ENCODE measurements around the gene SVIL.

The SVIL gene

DNA sequence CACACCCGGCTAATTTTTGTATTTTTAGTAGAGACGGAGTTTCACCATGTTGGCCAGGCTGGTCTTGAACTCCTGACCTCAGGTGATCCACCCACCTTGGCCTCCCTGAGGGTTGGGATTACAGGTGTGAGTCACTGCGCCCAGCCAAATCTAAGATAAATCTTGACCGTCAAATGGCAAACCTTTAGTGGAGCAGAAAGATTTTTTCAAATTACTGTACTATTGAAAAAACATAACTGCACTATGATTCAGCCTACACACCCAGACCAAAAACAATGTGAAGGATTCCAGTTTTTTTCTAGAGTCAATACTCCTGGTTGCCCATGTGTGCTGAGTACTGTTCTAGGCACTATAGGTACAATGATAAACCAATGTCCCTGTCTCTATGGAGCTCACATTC, 33.9 kb upstream of the SVIL start:
- no peaks in the 10 kb centered on the region for H3F3A ChIP-seq (ENCODE audit: low read depth)
- H2AFZ ChIP-seq (ENCODE audit: low read length): no peak overlapping the region
- TF ChIP-seq, protein P1, sequence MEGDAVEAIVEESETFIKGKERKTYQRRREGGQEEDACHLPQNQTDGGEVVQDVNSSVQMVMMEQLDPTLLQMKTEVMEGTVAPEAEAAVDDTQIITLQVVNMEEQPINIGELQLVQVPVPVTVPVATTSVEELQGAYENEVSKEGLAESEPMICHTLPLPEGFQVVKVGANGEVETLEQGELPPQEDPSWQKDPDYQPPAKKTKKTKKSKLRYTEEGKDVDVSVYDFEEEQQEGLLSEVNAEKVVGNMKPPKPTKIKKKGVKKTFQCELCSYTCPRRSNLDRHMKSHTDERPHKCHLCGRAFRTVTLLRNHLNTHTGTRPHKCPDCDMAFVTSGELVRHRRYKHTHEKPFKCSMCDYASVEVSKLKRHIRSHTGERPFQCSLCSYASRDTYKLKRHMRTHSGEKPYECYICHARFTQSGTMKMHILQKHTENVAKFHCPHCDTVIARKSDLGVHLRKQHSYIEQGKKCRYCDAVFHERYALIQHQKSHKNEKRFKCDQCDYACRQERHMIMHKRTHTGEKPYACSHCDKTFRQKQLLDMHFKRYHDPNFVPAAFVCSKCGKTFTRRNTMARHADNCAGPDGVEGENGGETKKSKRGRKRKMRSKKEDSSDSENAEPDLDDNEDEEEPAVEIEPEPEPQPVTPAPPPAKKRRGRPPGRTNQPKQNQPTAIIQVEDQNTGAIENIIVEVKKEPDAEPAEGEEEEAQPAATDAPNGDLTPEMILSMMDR (conservative IDR thresholded peaks at IDR 0.05; ENCODE audit: low read length): no peak
- TF ChIP-seq EZH2phosphoT487 (IDR thresholded peaks at IDR 0.05; ENCODE audit: borderline replicate concordance): no peak
- H4K20me1 ChIP-seq (ENCODE audit: insufficient read depth, low read length, poor library complexity, severe bottlenecking): no peaks in the 10 kb centered on the region
- no peaks in the 10 kb centered on the region for H3K4me1 ChIP-seq (ENCODE audit: insufficient read depth, low read length, poor library complexity, severe bottlenecking)
- H3K79me2 ChIP-seq (ENCODE audit: insufficient read depth, low read length): no peaks in the 10 kb centered on the region
- no peaks in the 10 kb centered on the region for H3K9me3 ChIP-seq (ENCODE audit: insufficient read depth, low read depth, low read length)
- H3K4me3 ChIP-seq (ENCODE audit: low read length, poor library complexity, severe bottlenecking): no peak overlapping the region
- no peak overlapping the region for H3K9ac ChIP-seq (ENCODE audit: low read depth, low read length, poor library complexity, severe bottlenecking)
- no peaks in the 10 kb centered on the region for H3K9me2 ChIP-seq (replicated peaks; ENCODE audit: low read depth, low read length)
- H3K4me2 ChIP-seq (ENCODE audit: low read depth, low read length, poor library complexity, severe bottlenecking): no peak overlapping the region
- H3K27me3 ChIP-seq (ENCODE audit: insufficient read depth, low read length, poor library complexity, severe bottlenecking): no peaks in the 10 kb centered on the region
- H3K36me3 ChIP-seq (ENCODE audit: insufficient read depth, low read length): no peaks in the 10 kb centered on the region

- Histone ChIP-seq H3K4me1 (ENCODE audit: insufficient read depth, low read length, poor library complexity, severe bottlenecking) (no peaks in the 10 kb centered on the region), H3K79me2 (ENCODE audit: insufficient read depth, low read length) (no peaks in the 10 kb centered on the region), H3K27me3 (ENCODE audit: insufficient read depth, low read length, poor library complexity, severe bottlenecking) (no peaks in the 10 kb centered on the region), H3K9ac (ENCODE audit: low read depth, low read length, poor library complexity, severe bottlenecking) (no peak overlapping the region), H2AFZ (ENCODE audit: low read length) (no peak overlapping the region), H4K20me1 (ENCODE audit: insufficient read depth, low read length, poor library complexity, severe bottlenecking) (no peaks in the 10 kb centered on the region), H3K4me3 (ENCODE audit: low read length, poor library complexity, severe bottlenecking) (no peak overlapping the region), H3F3A (ENCODE audit: low read depth) (no peaks in the 10 kb centered on the region), H3K36me3 (ENCODE audit: insufficient read depth, low read length) (no peaks in the 10 kb centered on the region), H3K4me2 (ENCODE audit: low read depth, low read length, poor library complexity, severe bottlenecking) (no peak overlapping the region), H3K9me2 (replicated peaks; ENCODE audit: low read depth, low read length) (no peaks in the 10 kb centered on the region), H3K9me3 (ENCODE audit: insufficient read depth, low read depth, low read length) (no peaks in the 10 kb centered on the region)
- TF ChIP-seq, protein P1 (conservative IDR thresholded peaks at IDR 0.05; ENCODE audit: low read length): no peak
- no peak for TF ChIP-seq EZH2phosphoT487 (IDR thresholded peaks at IDR 0.05; ENCODE audit: borderline replicate concordance)
Observed at GRCh38 chr10:29667191-29667590, 32.4 kb upstream of the SVIL start.

DNA sequence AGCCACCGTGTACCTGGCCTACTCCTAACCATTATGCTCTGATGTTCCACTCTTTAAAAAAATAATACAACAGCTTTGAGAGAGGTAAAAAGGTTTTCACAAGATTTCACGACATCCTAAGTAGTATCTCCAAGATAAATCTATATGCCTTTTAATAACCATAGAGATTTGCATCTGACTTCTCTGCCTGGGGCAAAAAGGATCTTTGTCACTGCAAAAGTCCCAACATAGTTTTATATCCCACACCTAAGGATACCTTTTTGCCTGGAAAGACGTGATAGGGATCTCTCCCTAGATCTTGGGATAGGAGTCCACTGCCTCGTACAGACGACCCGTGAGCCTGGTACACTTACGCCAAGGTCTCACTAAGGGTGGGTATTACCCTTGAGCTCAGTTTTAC, 31.4 kb upstream of the SVIL start:
- H3K4me1 ChIP-seq (ENCODE audit: insufficient read depth, low read length, poor library complexity, severe bottlenecking): no peaks in the 10 kb centered on the region
- no peak overlapping the region for H3K9ac ChIP-seq (ENCODE audit: low read depth, low read length, poor library complexity, severe bottlenecking)
- TF ChIP-seq EZH2phosphoT487 (IDR thresholded peaks at IDR 0.05; ENCODE audit: borderline replicate concordance): no peak
- TF ChIP-seq, protein P1 (conservative IDR thresholded peaks at IDR 0.05; ENCODE audit: low read length): no peak
- H3F3A ChIP-seq (ENCODE audit: low read depth): no peaks in the 10 kb centered on the region
- H3K4me2 ChIP-seq (ENCODE audit: low read depth, low read length, poor library complexity, severe bottlenecking): no peak overlapping the region
- H4K20me1 ChIP-seq (ENCODE audit: insufficient read depth, low read length, poor library complexity, severe bottlenecking): no peaks in the 10 kb centered on the region
- H3K9me3 ChIP-seq (ENCODE audit: insufficient read depth, low read depth, low read length): no peaks in the 10 kb centered on the region
- no peaks in the 10 kb centered on the region for H3K27me3 ChIP-seq (ENCODE audit: insufficient read depth, low read length, poor library complexity, severe bottlenecking)
- no peaks in the 10 kb centered on the region for H3K9me2 ChIP-seq (replicated peaks; ENCODE audit: low read depth, low read length)
- no peaks in the 10 kb centered on the region for H3K79me2 ChIP-seq (ENCODE audit: insufficient read depth, low read length)
- no peak overlapping the region for H3K4me3 ChIP-seq (ENCODE audit: low read length, poor library complexity, severe bottlenecking)
- H3K36me3 ChIP-seq (ENCODE audit: insufficient read depth, low read length): no peaks in the 10 kb centered on the region
- H2AFZ ChIP-seq (ENCODE audit: low read length): no peak overlapping the region
